ENCODE data around the gene SLC46A3. TPM values are rescaled to one million over a fixed set of nuclear protein-coding genes. Genes with fewer than 3 reads are reported as not detected.
"Not testable (repeated sequence)": the region's sequence is repeated elsewhere in the genome, so short reads cannot be mapped to it uniquely, and the experiment has no call there.

SLC46A3 gene
- total RNA-seq, 1 donor from 2014 or later, result 2.8 TPM

- TF ChIP-seq, protein P1, sequence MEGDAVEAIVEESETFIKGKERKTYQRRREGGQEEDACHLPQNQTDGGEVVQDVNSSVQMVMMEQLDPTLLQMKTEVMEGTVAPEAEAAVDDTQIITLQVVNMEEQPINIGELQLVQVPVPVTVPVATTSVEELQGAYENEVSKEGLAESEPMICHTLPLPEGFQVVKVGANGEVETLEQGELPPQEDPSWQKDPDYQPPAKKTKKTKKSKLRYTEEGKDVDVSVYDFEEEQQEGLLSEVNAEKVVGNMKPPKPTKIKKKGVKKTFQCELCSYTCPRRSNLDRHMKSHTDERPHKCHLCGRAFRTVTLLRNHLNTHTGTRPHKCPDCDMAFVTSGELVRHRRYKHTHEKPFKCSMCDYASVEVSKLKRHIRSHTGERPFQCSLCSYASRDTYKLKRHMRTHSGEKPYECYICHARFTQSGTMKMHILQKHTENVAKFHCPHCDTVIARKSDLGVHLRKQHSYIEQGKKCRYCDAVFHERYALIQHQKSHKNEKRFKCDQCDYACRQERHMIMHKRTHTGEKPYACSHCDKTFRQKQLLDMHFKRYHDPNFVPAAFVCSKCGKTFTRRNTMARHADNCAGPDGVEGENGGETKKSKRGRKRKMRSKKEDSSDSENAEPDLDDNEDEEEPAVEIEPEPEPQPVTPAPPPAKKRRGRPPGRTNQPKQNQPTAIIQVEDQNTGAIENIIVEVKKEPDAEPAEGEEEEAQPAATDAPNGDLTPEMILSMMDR (conservative IDR thresholded peaks at IDR 0.05), result no peak
- Mint-ChIP-seq H3K36me3 (no peaks in the 10 kb centered on the region), H3K9me3 (no peaks in the 10 kb centered on the region), H3K4me3 (no peak overlapping the region), H3K27ac (no peak overlapping the region), H3K4me1 (ENCODE audit: unreplicated experiment) (no peaks in the 10 kb centered on the region), H3K27me3 (no peaks in the 10 kb centered on the region)
- DNase-seq (ENCODE audit: extremely low spot score, unreplicated experiment), result no peak
Observed at GRCh38 chr13:28705461-28706083, 13.2 kb downstream of the SLC46A3 start.

DNA sequence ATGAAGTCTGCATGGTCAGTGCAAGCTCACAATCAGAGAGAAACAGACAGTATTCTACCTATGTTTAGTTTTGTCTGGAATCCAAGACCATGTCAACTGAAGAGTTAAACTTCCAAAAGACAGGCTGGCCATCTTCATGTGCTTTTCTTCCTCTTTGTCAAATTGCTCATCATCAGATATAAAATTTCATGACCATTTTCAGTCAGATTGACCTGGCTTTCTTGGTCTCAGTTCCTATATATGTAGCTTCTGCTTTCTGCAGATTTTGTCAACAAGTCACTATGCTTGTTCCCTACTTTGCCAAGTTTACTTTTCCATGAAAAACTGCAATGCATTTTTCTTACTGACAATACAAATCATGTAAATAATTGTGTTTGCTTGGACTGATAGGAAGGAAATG is 13.9 kb downstream of the SLC46A3 start:
- DNase-seq (ENCODE audit: extremely low spot score, unreplicated experiment), result no peak
- Mint-ChIP-seq H3K27me3 (no peaks in the 10 kb centered on the region), H3K4me3 (no peak overlapping the region), H3K4me1 (ENCODE audit: unreplicated experiment) (no peaks in the 10 kb centered on the region), H3K36me3 (no peaks in the 10 kb centered on the region), H3K27ac (no peak overlapping the region), H3K9me3 (no peaks in the 10 kb centered on the region)
- TF ChIP-seq, protein P1 (conservative IDR thresholded peaks at IDR 0.05), result no peak

DNA sequence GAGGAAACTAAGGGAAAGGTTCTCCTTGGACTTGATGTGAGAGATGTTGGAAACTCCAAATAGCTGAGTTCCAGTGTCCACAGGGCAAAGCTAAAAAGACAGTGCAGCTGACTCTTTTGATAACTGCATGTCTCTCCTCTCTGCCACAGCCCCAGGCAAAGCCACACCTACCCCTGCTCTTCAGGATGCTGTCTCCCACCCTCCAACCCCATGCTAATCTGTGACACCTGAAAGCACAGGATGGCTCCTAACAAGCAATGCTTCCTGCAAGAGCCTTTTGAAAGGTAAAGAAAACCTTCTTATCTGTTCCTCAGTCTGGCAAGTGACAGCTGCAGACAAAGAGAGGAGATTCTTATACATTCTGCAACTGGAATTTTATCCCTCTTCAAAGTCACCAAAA is 14.5 kb downstream of the SLC46A3 start:
- Mint-ChIP-seq H3K27ac (no peak overlapping the region), H3K9me3 (no peaks in the 10 kb centered on the region), H3K36me3 (no peaks in the 10 kb centered on the region)

GRCh38 chr13:28699246-28699645 is 19.5 kb downstream of the SLC46A3 start:
- H3K4me1 Mint-ChIP-seq (ENCODE audit: unreplicated experiment), result no peaks in the 10 kb centered on the region

More for the DNA sequence above, 14.5 kb downstream of the SLC46A3 start:
- DNase-seq (ENCODE audit: extremely low spot score, unreplicated experiment), result no peak
- H3K4me3 Mint-ChIP-seq, result no peak overlapping the region
- TF ChIP-seq, protein P1 (conservative IDR thresholded peaks at IDR 0.05), result no peak
- no peaks in the 10 kb centered on the region for H3K27me3 Mint-ChIP-seq
- H3K4me1 Mint-ChIP-seq (ENCODE audit: unreplicated experiment), result no peaks in the 10 kb centered on the region

GRCh38 chr13:28697441-28697840 is 21.3 kb downstream of the SLC46A3 start:
- TF ChIP-seq, protein P1 (conservative IDR thresholded peaks at IDR 0.05), result no peak
- Mint-ChIP-seq H3K27me3 (no peaks in the 10 kb centered on the region), H3K4me3 (no peak overlapping the region), H3K27ac (no peak overlapping the region), H3K9me3 (peaks cover 4% of the 10 kb centered on the region), H3K4me1 (ENCODE audit: unreplicated experiment) (no peaks in the 10 kb centered on the region), H3K36me3 (no peaks in the 10 kb centered on the region)
- DNase-seq (ENCODE audit: extremely low spot score, unreplicated experiment), result no peak

More at GRCh38 chr13:28699246-28699645, 19.5 kb downstream of the SLC46A3 start:
- Mint-ChIP-seq H3K36me3 (no peaks in the 10 kb centered on the region), H3K4me3 (no peak overlapping the region), H3K9me3 (no peaks in the 10 kb centered on the region), H3K27me3 (no peaks in the 10 kb centered on the region), H3K27ac (no peak overlapping the region)
- TF ChIP-seq, protein P1 (conservative IDR thresholded peaks at IDR 0.05), result no peak
- no peak for DNase-seq (ENCODE audit: extremely low spot score, unreplicated experiment)

- not testable (repeated sequence) for H3K4me1 Mint-ChIP-seq (ENCODE audit: unreplicated experiment); H3K9me3 Mint-ChIP-seq; H3K36me3 Mint-ChIP-seq; DNase-seq (ENCODE audit: extremely low spot score, unreplicated experiment); H3K27me3 Mint-ChIP-seq
- peak overlapping the region; percentile 77 for H3K4me3 Mint-ChIP-seq
- H3K27ac Mint-ChIP-seq, result peak overlapping the region; percentile 61
Observed at GRCh38 chr13:28693605-28694491, 24.9 kb downstream of the SLC46A3 start.
